Kidney capillary endothelial cell (primary cell): ENCODE data around the gene MAPRE2.

Experiments
- DNase-seq: peaks from one replicate; pipeline ENCODE4 v3.0.0-alpha.2; 2018; ENCODE audit warnings: low spot score

The MAPRE2 gene

GRCh38 chr18:35062408-35062807 lies 21.2 kb downstream of the MAPRE2 start:
- DNase-seq: no peak

GRCh38 chr18:35063875-35064690 lies 22.9 kb downstream of the MAPRE2 start:
- no peak for DNase-seq

GRCh38 chr18:35067454-35067853 lies 26.2 kb downstream of the MAPRE2 start:
- no peak for DNase-seq

GRCh38 chr18:35071819-35072247 lies 30.6 kb downstream of the MAPRE2 start:
- DNase-seq: no peak

GRCh38 chr18:35072616-35073015 lies 31.4 kb downstream of the MAPRE2 start:
- no peak for DNase-seq

- DNase-seq: no peak
These were observed 32.2 kb downstream of the MAPRE2 start for GRCh38 chr18:35073186-35074105.

GRCh38 chr18:35074581-35074980 lies 33.4 kb downstream of the MAPRE2 start:
- no peak for DNase-seq

- no peak for DNase-seq
These were observed 33.9 kb downstream of the MAPRE2 start for GRCh38 chr18:35075132-35075531.

- peak; percentile 79 for DNase-seq
These were observed 35.1 kb downstream of the MAPRE2 start for GRCh38 chr18:35076135-35076924.

- DNase-seq: no peak
These were observed 36.7 kb downstream of the MAPRE2 start for GRCh38 chr18:35077937-35078336.

GRCh38 chr18:35080058-35080457 lies 38.8 kb downstream of the MAPRE2 start:
- DNase-seq: no peak

GRCh38 chr18:35083174-35083712 lies 42.0 kb downstream of the MAPRE2 start:
- no peak for DNase-seq

GRCh38 chr18:35084494-35085449 lies 43.6 kb downstream of the MAPRE2 start:
- no peak for DNase-seq

- no peak for DNase-seq
These were observed 44.5 kb downstream of the MAPRE2 start for GRCh38 chr18:35085450-35086380.

GRCh38 chr18:35086704-35087103 lies 45.5 kb downstream of the MAPRE2 start:
- DNase-seq: no peak

- no peak for DNase-seq
These were observed 46.5 kb downstream of the MAPRE2 start for GRCh38 chr18:35087726-35088125.

GRCh38 chr18:35088921-35089320 lies 47.7 kb downstream of the MAPRE2 start:
- no peak for DNase-seq

- no peak for DNase-seq
These were observed 48.2 kb downstream of the MAPRE2 start for GRCh38 chr18:35089382-35089781.

- no peak for DNase-seq
These were observed 48.8 kb downstream of the MAPRE2 start for GRCh38 chr18:35089891-35090550.
